HG03565 (cell line): ENCODE measurements around the gene BOC.

Experiments used
- ATAC-seq: cut with Tn5 transposase; IDR thresholded peaks from one replicate; pipeline ENCODE4 v1.9.1; 2021; ENCODE audit warnings: mild to moderate bottlenecking, moderate library complexity; ENCODE audit not compliant: unreplicated experiment

Gene BOC

GRCh38 chr3:113193288-113193687 is 18.1 kb upstream of the BOC start:
- no peak for ATAC-seq

GRCh38 chr3:113193719-113194118 is 17.6 kb upstream of the BOC start:
- ATAC-seq: no peak

GRCh38 chr3:113194823-113195401 is 16.4 kb upstream of the BOC start:
- ATAC-seq: no peak

- ATAC-seq: no peak
Observed at GRCh38 chr3:113200351-113200750, 11.0 kb upstream of the BOC start.

- ATAC-seq: no peak
Observed at GRCh38 chr3:113200946-113201345, 10.4 kb upstream of the BOC start.

- no peak for ATAC-seq
Observed at GRCh38 chr3:113204371-113204770, 7.0 kb upstream of the BOC start.

- ATAC-seq: no peak
Observed at GRCh38 chr3:113205481-113205880, 5.9 kb upstream of the BOC start.

- ATAC-seq: no peak
Observed at GRCh38 chr3:113210604-113211329, 590 bp upstream of the BOC start.

GRCh38 chr3:113212150-113212843 is 940 bp downstream of the BOC start:
- no peak for ATAC-seq

- ATAC-seq: no peak
Observed at GRCh38 chr3:113212844-113213375, 1.6 kb downstream of the BOC start.

GRCh38 chr3:113213896-113214587 is 2.7 kb downstream of the BOC start:
- no peak for ATAC-seq

- ATAC-seq: no peak
Observed at GRCh38 chr3:113214917-113215595, 3.7 kb downstream of the BOC start.

- no peak for ATAC-seq
Observed at GRCh38 chr3:113216393-113216792, 5.0 kb downstream of the BOC start.

GRCh38 chr3:113218011-113218680 is 6.8 kb downstream of the BOC start:
- no peak for ATAC-seq

GRCh38 chr3:113218681-113219045 is 7.3 kb downstream of the BOC start:
- no peak for ATAC-seq

GRCh38 chr3:113219605-113220300 is 8.4 kb downstream of the BOC start:
- no peak for ATAC-seq

- ATAC-seq: no peak
Observed at GRCh38 chr3:113220721-113221120, 9.4 kb downstream of the BOC start.

- no peak for ATAC-seq
Observed at GRCh38 chr3:113221721-113222257, 10.4 kb downstream of the BOC start.

- no peak for ATAC-seq
Observed at GRCh38 chr3:113222451-113223086, 11.2 kb downstream of the BOC start.
